C1 segment of cervical spinal cord (tissue), 14 donors: ENCODE results near the gene VPS72.
A peak's percentile ranks its signal among the peaks of the same experiment; 100 is the strongest.

Source experiments
- DNase-seq, 14 donors: peaks; one replicate each; lab custom pipeline; 2025; lab: John Stamatoyannopoulos, UW

VPS72 gene

GRCh38 chr1:151145304-151146071 is 44.5 kb downstream of the VPS72 start:
- DNase-seq = peak in 4 of 14 donors; percentile 19 to 57 (median 34)

- peak in 1 of 14 donors; percentile 29 for DNase-seq
Observed at GRCh38 chr1:151144474-151145303, 45.3 kb downstream of the VPS72 start.

DNA sequence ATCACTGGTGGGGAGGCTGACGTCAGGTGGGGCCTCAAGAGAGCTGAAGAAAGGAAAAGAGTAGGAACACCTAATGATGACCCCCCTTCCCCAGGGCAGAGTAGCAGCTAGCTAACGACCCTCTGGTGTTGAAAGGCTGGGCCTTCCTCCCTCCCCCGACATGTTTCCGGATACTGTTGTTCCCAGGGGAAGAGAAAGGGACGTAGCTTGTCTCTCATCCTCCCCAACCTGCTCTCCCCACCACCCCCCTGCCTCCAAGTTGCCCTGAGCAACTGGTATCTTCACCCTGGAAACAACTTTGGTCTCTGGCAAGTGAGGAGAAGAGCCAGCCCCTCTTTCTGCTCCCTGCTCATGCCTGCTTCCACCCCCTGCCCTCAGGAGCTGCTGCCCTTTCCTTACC is 46.0 kb downstream of the VPS72 start:
- no peak for DNase-seq

GRCh38 chr1:151143057-151143435 is 47.0 kb downstream of the VPS72 start:
- no peak for DNase-seq

DNA sequence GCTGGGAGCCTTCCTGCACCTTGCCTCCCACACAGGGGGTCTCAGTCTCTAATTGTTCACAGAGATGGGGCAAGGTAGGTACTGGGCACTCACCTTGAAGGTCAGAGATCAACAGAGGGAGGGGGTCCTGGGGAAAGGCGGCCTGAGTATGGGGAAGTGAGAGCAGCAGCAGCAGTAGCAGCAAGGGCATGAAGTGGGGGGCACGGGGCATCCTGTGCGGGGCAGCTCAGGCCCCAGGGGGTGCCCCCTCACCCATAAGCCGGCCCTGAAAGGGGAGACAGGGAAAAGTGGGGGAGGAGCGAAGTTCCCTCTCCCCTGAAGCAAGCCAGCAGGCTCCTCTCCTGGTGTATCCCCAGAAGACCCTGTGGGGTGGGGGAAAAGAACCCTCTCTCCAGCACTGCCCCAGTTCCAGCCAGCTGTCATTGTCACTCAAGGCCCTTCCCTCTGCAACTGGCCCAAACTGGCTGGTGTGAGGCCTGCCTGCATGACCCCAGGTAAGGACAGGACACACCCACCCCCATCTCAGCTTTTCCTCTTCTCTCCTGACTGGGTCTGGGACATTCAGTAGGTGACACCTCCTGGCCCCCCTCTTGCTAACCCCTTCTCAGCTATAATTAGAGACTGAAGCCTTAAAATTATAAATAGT is 47.5 kb downstream of the VPS72 start:
- no peak for DNase-seq

DNA sequence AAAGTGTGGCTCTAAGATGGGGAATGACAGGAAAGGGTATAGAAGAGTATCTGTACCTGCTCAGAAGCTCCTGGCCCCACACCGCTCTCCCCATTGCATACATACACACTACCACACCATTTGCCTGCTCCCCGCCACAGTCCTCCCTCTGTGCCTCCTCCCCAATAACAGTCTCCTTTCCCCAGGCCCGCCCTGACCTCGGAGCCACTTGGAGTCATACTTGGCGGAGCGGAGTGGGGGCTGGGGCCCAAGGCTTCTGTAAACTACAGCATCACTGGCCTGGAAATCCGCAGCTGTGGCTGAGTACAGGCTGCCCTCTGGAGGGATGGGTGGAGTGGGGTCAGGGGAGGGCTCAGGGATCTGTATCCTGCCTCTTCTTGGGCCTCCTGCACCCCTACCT is 52.2 kb downstream of the VPS72 start:
- no peak for DNase-seq

DNA sequence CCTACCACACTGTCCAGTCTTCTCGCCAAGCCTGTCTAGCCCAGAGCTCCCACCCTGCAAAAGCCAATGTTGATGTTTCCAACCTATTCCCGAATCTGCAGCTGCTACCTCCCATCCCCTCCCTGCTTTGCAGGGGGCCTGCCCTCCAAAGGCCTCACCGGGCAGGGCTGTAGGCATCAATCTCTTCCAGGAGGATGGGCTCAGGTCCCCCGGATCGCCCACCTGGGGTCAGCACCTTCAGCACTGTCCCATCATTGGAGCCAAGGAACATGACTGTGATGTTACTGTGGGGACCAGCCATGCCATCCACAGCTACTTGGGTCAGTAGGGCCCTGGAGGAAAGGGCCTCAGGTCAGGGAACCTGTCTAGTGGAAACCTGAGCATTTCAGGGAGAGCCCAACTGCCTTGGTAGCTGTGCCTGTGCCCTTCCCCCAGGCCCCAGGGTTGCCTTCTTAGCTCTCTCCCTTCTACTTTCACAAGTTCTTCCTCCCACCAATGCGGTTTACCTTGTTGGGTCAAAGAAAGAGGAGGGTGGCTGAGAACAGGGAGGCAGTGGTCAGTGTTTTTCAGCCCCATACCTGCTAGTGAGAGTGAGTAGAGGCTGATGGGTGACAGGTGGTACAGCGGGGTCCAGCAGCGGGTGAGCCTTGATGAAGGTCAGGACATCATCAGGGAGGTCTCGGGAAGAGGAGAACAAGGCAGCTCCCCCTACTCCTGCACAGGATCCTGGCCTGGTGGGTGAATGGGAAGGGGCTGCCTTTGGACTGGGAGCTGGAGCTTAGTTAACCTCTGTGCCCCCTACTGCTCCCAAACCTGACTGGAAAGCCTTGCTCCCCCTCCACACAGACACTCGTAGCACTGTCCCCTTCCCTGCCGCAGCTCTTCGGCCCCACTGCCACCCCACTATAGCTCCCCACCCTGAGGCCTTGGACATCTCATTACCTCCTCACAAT is 54.3 kb downstream of the VPS72 start:
- no peak for DNase-seq

DNA sequence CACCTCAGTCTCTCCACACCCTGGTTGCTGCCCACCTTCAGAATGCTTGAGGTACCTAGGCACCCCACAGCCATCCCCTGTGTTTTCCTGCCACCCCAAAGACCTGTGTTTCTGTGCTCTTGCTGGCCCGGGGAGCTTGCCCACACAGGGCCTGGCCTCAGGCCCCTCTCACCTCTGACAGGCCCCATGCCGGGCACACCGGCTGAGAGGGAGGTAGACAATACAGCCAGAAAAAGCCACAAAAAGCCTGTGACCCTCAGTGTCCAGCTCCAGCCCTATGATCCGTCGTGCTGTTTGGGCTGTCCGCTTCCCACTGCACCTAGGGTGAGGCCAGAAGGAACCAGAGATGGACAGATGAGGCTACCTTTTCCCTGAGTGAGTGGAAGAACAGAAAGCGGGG is 55.0 kb downstream of the VPS72 start:
- no peak for DNase-seq

DNA sequence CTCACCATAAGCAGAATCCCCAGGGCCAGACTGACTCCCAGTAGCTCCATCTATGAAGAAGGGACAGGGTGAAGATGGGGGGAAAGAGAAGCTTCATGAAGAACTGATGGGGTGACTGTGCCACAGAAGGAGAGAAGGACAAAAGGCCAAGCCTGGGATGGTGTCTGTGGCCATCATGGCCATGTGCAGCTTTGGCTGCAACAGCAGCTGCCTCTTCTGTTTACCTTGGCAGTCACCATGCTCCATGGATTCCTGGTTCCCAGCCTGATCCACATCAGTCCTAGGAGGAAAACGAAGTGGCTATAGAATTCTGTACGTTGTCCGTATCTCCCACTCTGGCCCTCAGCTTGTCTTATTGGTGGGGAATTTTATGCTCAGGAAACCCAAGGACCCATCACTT is 55.6 kb downstream of the VPS72 start:
- DNase-seq = no peak

- DNase-seq = no peak
Observed at GRCh38 chr1:151133018-151133806, 56.8 kb downstream of the VPS72 start.

DNA sequence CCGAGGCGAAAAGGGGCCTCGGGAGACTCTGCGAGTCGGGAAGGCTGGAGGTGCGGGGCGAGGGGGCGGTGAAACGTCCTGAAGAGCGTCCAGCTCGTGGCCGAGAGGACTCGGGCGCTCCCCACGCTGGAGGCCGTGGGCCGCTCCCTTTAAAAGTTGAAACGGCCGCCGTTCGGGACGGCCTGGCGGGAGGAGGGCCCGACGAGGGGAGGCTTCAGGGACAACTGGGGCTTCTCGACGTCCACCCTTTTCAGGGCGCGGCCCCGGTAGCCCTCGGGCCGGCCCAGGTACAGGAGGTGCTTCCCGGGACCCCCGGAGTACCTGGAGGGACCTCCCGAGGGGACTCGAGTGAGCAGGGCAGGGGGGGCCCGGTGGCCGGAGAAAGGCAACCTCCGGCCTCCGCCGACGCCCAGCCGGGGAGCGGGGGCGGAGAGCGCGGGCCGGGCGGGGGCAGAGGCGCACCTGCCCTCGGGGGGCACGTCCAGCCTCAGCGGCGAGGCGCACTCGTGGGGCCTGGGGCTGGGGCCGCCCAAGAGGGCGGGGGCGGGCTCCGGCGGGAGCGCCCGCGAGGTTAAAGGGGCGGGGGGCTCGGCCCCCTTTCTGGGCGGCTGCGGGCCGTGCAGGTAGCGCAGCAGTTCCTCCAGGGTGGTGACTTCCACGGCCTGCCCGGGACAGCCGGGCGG is 57.5 kb downstream of the VPS72 start:
- no peak for DNase-seq

GRCh38 chr1:151131701-151132334 is 58.2 kb downstream of the VPS72 start:
- DNase-seq = peak in 2 of 14 donors; percentile 27 to 33

- DNase-seq = peak in 12 of 14 donors; percentile 9 to 92 (median 50)
Observed at GRCh38 chr1:151130987-151131586, 58.9 kb downstream of the VPS72 start.

DNA sequence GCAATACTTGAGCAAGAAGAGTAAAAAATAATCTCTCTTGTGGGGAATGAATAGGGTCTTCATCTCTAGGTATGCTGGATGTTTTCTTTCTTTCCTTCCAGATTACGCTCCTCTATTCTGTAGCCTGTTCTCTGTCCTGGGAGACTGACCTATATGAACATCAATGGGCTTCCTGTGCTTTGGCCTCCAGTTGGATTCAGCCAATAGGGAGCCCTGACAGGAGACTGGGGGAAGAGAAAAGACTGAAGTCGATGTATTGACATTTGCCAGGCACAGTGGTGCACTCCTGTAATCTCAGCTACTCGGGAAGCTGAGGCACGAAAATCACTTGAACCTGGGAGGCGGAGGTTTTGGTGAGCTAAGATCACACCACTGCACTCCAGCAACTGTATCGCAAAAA is 61.2 kb downstream of the VPS72 start:
- no peak for DNase-seq
